ENCODE data around the gene FAM168A.

DNA sequence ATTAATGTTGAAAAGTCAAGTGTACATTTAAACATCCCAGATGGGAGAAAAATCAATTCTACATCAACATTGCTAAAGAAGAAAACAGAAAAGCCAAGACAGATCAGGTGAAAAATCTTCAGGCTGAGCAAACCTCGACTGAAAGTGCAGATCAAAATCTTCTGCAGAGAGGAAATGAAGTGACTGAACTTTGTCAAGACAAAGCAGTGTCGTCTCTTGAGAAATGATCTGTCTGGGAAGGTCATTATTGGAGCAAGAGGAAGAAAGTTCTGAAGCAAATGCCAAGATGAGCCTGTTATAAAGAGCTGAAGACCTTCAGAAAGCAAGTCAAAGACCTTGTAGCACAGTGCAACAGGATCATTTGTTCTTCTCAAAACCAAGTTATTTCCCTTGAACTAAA is 42.7 kb upstream of the FAM168A start:
- TF ChIP-seq, protein P1, sequence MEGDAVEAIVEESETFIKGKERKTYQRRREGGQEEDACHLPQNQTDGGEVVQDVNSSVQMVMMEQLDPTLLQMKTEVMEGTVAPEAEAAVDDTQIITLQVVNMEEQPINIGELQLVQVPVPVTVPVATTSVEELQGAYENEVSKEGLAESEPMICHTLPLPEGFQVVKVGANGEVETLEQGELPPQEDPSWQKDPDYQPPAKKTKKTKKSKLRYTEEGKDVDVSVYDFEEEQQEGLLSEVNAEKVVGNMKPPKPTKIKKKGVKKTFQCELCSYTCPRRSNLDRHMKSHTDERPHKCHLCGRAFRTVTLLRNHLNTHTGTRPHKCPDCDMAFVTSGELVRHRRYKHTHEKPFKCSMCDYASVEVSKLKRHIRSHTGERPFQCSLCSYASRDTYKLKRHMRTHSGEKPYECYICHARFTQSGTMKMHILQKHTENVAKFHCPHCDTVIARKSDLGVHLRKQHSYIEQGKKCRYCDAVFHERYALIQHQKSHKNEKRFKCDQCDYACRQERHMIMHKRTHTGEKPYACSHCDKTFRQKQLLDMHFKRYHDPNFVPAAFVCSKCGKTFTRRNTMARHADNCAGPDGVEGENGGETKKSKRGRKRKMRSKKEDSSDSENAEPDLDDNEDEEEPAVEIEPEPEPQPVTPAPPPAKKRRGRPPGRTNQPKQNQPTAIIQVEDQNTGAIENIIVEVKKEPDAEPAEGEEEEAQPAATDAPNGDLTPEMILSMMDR (IDR thresholded peaks at IDR 0.05; ENCODE audit: low read depth, low read length), result no peak
- TF ChIP-seq, protein P2, sequence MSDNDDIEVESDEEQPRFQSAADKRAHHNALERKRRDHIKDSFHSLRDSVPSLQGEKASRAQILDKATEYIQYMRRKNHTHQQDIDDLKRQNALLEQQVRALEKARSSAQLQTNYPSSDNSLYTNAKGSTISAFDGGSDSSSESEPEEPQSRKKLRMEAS (IDR thresholded peaks at IDR 0.05; ENCODE audit: low read depth, low read length), result no peak
- no peak for TF ChIP-seq POLR2A (IDR thresholded peaks at IDR 0.05; ENCODE audit: extremely low read depth, insufficient read length)
- TF ChIP-seq MYC (IDR thresholded peaks at IDR 0.05; ENCODE audit: low read depth, low read length), result no peak
